ENCODE data around the gene SERPINE2. TPM values are rescaled to one million over a fixed set of nuclear protein-coding genes. Genes with fewer than 3 reads are reported as not detected.

SERPINE2 gene
- total RNA-seq, 1 donor from 2014 or later: 26.9 TPM

DNA sequence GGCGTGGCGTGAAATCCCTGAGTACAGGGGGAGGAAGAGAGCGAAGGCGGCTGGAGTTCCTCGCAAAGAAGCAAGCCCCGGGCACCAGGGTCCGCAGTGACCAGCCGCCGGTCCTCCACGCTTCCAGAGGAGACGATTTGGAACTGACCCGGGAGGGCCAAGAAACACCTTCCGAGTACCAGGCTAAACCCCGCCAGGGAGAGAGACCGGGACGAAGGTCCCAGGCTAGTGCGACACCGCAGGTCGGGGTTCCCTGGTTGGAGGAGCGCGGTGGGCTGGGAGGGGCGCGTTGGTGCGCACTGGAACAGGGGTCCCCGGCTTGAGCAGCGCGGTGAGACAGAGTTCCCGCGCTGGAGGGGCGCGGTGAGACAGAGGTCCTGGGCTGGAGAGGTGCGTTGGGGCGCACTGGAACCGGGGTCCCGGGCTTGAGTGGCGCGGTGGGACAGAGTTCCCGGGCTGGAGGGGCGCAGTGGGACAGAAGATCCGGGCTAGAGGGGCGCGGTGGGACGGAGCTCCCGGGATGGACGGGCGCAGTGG, 94.9 kb downstream of the SERPINE2 start:
- DNase-seq (ENCODE audit: low read depth): peak; percentile 47

DNA sequence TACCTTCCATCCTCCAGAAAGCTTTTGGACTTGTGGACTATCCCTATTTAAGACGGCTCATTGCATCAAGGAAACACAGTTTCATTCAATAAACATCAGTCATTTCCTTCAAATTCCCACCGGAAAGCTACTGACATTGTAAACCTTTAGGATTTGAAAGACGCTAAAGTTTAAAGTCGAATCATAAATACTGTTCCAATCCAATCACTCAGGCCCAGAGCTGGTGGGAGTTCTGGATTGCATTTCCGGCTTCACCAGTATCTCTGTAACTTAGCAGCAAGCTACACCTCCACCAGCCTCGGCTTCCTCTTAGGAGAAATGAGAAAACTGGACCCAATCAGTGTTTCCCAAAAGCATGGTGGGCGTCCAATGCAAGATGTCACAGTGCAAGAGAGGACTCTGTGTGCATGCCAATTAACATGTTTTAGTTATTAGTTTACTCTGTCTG, 95.5 kb downstream of the SERPINE2 start:
- no peak for DNase-seq (ENCODE audit: low read depth)

DNA sequence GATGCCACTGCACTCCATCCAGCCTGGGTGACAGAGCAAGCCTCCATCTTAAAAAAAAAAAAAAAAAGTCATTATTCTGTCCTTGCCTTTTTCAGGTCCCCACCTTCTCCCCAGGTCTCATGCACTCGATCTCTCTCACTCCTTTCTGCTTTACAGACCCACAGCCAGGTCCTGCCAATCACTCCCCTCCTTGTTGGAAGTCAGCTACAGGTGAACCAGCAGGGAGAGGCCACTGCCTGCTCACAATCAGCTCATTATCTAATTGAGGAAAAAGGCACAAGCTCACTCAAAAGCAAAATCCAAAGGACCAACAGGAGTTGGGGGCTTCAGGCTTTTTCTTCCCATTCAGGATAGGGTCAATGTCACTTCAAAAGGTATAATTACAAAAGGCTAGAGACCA, 96.0 kb downstream of the SERPINE2 start:
- no peak for DNase-seq (ENCODE audit: low read depth)

DNA sequence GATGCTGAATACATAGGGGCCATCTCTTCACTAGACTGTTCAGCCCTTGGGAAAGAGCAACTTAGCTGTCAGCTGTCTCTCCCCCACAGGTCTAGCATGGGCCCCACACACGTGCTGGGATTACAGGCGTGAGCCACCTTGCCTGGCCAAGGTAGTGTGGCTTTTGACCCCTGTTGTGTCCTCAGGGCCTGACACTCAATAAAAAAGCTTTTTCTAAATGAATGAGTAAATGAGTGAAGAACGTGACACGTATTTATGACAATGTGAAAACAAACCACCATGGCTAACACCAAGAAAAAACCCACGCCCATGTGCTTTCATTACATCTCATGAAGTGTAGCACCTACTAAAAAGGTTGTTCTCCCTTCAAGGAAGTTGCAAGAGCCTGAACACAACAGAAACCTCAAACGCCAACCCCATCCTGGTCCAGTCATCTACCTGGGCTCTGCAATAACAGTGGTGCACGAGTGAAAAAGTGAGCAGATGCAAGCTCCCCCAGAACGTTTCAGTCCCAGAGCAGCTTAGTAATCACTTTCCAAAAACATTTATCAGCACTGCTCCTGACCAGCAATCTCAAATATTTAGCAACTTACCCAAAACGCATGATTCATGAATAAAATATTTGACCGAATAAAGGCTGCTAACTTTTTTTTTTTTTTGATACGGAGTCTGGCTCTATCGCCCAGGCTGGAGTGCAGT, 97.4 kb downstream of the SERPINE2 start:
- DNase-seq (ENCODE audit: low read depth): peak; percentile 63

DNA sequence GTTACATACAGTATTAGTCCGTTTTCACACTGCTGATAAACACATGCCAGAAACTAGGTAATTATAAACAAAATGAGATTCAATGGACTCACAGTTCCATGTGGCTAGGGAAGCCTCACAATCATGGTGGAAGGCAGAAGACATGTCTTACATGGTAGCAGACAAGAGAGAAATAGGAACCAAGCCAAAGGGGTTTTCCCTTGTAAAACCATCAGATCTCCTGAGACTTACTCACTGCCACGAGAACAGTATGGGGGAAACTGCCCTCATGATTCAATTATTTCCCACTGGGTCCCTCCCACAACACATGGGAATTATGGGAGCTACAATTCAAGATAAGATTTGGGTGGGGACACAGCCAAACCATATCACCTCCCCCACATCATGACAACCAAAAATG, 99.6 kb downstream of the SERPINE2 start:
- DNase-seq (ENCODE audit: low read depth): peak; percentile 24

DNA sequence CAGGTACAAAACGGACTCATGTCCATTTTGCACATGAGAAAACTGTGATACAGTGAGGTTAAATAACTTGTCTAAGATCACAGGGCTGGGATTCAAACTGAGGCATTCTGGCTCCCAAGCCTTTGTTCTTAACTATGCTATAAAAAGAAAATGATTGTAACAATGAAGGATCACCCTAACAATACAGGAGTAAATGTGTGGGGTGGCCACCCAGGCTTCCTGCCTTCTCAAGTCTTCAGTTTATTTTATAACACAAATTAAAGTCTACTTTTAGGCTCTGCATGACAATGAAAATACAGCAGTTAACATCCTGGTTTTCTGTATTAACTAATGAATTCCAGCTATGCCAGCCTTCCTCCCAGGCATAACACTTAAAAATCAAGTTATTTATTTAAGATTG, 101.6 kb downstream of the SERPINE2 start:
- DNase-seq (ENCODE audit: low read depth): no peak

DNA sequence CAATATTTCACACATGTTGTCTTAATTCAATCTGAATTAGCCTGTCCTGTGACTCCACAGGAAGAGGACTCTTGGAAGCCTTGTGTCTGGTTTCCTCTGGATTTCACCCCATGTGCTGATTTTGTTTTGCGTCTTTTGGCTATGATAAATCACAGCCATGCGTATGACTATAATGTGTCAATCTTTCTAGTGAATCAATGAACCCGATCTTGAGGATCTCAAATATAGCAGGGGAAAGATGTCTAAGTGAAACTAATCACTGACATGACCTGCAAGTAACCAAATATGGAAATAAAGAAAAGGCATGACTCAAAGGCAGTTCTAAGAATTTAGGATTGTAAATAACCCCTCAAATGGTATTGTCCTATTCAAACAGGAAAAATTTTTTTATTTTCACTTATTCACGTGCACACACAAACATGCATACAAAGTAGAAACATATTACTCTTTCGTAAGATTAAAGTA, 102.2 kb downstream of the SERPINE2 start:
- DNase-seq (ENCODE audit: low read depth): no peak

DNA sequence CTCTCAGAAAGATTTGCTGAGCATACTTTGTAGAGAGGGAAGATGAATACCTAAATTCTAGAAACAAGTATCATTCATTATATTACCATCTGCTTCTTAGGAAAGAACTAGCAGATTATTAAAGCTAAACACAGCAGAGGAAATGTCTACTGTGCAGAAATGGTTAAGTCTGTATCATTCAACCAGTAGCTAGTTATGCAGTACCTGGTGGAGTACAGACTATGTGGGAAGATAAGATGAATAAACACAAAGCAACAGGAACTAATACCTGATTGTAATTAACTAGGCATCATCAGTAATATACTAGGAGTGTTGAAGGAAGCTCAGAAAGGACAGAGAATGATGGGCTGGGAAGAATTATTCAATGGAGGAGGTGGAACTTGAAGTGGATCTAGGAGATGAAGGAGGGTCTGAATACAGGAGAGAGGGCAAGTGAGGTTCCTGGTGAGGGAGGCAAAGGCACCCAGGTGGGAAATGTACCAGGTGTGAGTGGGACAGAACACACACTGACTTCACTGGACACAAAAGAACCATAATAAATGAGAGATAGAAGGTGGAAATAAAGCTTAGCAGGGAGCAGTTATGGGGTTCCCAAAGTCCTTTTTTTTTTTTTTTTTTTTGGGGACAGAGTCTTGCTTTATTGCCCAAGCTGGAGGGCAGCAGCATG, 103.5 kb downstream of the SERPINE2 start:
- DNase-seq (ENCODE audit: low read depth): no peak

DNA sequence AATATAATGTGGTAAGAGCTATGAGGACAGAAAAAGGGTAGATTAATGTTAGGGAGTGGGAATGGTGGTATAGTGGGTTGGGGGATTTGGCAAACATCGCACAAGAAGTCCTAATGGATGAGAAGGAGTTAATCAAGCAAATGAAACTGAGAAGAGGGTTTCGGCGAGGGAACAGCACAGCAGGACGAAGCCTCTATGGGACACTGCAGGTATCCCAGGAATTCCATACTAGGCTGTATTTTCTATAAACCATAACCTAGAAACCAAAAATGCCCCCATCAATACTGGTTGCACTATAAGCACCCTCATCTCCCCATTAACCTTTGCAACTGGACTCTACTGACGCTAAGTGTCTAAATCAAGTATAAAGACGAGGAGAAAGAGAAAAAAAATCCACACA, 104.2 kb downstream of the SERPINE2 start:
- no peak for DNase-seq (ENCODE audit: low read depth)

DNA sequence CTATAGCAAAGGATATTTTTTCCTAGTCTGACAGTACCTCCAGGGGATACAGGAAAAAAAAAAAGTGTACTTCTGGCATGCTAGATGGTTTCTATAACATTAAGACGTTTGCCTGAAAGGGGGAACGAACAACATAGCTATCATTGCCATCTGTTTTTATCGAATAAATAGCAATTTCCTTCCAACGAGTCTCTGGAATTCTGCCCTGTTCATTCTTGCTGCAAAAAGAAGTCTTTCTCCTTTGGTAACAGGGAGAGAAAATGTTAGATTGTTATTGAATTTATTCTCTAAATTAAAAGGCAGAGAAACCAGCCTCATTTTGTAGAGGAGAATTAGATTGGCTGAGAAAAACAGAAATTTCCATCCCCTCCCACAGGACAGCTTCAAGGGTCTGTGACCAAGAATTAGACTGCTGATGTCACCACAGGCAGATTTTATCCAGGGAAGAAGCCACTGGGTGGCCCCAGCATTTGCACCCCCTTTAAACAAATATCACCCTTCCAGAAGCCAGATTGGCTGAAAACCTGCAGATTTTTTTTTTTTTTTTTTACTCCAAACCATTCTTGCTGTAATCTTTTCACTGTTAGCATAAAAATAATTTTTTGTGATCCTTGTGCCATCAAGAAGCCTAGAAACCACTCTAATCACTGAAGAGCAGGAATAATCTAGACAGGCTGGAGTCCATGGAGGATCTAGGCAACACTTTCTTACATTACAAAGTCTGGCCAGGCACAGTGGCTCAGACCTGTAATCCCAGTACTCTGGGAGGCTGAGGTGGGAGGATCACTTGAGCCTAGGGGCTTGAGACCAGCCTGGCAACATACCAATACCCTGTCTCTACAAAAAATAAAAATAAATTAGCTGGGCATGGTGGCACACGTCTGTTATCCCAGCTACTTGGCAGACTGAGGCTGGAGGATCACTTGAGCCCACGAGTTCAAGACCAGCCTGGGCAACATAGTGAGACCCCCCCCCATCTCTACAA, 106.0 kb downstream of the SERPINE2 start:
- no peak for DNase-seq (ENCODE audit: low read depth)

DNA sequence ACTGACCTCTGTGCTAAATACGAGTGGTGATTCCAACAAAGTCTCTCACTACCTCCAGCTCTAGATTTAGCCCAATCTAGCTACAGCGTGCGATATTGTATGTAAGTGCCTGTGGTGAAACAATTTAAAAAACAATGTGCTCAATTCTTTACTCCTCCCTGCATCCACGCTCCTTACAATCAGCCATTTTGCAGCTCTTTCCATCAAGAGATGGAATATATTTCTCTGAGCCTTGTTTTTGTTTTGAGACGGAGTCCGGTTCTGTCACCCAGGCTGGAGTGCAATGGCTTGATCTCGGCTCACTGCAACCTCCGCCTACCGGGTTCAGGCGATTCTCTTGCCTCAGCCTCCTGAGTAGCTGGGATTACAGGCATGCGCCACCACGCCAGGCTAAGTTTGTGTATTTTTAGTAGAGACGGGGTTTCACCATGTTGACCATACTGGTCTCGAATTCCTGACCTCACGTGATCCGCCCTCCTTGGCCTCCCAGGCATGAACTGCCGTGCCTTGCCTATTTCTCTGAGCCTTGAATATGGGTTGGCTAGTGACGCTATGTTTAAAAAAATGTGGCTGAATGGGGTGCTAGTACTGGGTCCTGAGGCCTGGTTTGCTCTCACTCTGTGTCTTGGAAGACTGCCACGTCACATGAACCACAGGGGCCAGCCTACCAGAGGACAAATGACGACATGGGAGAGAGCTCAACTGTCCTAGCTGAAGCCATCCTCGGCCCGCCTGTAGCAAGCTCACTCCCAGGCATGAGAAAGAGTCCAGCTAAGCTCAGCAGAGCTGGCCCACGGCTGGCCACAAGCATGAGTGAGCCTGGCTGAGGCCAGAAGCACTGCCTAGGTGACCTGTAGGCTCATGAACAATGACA, 108.7 kb downstream of the SERPINE2 start:
- peak; percentile 60 for DNase-seq (ENCODE audit: low read depth)

DNA sequence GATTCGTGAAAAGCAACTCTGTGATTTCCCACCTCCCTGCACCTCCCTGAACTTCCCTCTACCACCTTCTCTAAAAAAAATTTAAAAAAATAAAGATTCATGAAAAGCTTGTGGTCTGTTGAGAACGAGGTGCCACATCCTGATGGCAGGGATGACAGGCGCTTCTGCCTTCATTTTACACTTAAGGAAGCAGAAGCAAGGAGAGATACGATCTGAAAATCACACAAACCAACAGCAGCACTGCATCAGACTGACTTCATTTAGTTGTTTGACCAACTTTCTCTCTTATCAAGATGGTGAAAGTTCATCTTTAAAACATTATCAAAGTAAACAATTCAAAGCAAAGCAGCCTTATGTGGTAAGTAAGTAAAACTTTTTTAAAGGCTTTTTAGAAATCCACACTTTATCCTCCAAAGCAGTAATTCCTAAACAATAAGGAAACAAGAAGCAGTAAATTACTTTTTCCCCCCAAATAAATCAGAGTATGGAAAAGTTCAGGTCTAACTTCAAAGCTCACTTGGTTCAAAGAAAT, 109.4 kb downstream of the SERPINE2 start:
- no peak for DNase-seq (ENCODE audit: low read depth)

DNA sequence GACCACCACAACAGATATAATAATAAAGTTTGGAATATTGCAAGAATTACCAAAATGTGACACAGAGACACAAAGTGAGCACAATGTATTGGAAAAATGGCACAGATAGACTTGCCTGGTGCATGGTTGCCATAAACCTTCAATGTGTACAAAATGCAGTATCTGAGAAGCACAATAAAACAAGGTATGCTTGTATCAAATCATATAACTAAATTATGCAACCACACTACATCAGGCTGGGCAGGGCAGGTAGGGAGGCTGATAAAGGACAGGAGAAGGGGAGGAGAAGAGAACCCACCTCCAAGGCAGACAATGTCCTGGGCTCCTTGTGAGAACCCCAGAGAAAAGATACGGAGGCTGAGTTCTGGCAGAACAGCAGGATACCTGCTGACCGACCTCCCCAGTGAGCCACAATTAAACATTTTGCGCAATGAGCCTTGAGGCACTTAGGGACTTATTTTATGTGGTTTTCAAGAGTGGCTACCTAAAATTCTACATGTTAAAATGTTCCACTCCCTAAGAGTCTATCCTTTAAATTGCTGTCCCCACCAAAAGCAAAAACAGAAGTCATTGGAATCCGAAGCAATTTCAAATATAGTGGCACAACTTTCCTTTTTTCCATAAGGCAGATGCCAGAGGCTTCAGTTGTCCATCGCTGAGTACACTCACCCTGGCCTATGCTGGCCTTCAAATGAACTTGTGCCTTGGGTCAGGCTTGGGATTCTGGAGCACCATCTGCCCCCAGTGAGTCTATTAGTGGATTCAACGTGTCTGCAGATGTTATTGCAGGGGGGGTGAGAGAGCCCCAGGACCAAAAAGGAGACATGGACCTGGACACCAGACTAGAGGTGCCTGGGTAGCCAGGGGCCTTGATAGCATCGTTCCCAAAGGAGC, 110.7 kb downstream of the SERPINE2 start:
- no peak for DNase-seq (ENCODE audit: low read depth)

DNA sequence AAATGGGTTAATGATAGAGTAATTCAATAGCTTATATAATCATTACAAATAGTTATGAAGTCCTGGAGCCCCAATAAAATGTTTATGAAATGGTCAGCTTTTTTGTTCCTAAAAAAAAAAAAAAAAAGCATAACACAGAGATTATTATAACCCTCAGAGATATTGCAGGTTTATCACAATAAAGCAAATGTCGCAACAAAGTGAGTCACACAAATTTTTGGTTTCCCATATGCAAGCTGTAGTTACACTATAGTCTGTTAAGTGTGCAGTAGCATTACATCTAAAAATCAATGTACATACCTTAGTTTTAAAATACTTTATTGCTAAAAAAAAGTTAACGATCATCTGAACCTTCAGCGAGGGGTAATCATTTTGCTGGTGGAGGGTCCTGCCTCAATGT, 114.0 kb downstream of the SERPINE2 start:
- no peak for DNase-seq (ENCODE audit: low read depth)

Other genes with a start within 250 kb of the SERPINE2 start
- gene AP1S3, start 201.7 kb downstream of the SERPINE2 start, total RNA-seq: 0.11 and 0.16 TPM in 2 replicates
- gene WDFY1, start 94.0 kb downstream of the SERPINE2 start, total RNA-seq: 34.5 and 39.1 TPM in 2 replicates
- gene MRPL44, start 81.8 kb downstream of the SERPINE2 start, total RNA-seq: 48.1 and 50.7 TPM in 2 replicates

All from myocyte (in vitro differentiated cells).